K562 (cell line): Measurements from ENCODE around the gene LYPD3. TPM values are rescaled to one million over a fixed set of nuclear protein-coding genes. Genes with fewer than 3 reads are reported as not detected.

Experiments
- ATAC-seq: fragments of 200-7000 bp; cut with Tn5 transposase; 3 replicates; pipeline ENCODE4 v1.9.1; 2020; ENCODE audit warnings: moderate library complexity
- BruUV-seq: library from RNA; stranded (reverse); fragments of 400-500 nt; replicated peaks from 2 replicates; lab custom pipeline; 2021; lab: Mats Ljungman, UMichigan
- CTCF ChIA-PET: fragments of 300-600 bp; formaldehyde crosslinking; extraction: SDS; loops from one replicate; lab custom pipeline; 2021; ENCODE audit warnings: low intra/inter-chr PET ratio; lab: Yijun Ruan, JAX
- POLR2A ChIA-PET: fragments of 300-600, 350-650 bp; sonication (Branson Sonifier 250); formaldehyde crosslinking; extraction: SDS; loops from one replicate; lab custom pipeline; 2021; ENCODE audit warnings: antibody characterized with exemption, inconsistent platforms; lab: Yijun Ruan, JAX
- DNase-seq, 4 experiments: peaks; one replicate each; pipeline versions ENCODE4 v3.0.0 to v3.0.0-alpha.2; 2011 to 2018; ENCODE audit warnings: low spot score in 3 of 4, mixed read lengths in 3 of 4; ENCODE audit errors: extremely low read depth in 1 of 4
- FAIRE-seq: peaks from 2 replicates; lab custom pipeline; 2011; peaks lifted over from hg19 to GRCh38; lab: Jason Lieb, UNC
- H2AFZ ChIP-seq: 2 replicates; pipeline ENCODE4 v1.6.0; 2011; ENCODE audit warnings: low read depth, low read length, control low read depth, inconsistent platforms
- H3K27ac ChIP-seq: fragments of 200-600 bp; 3 replicates; pipeline ENCODE4 v1.8.0; 2011; ENCODE audit warnings: low read depth, mild to moderate bottlenecking, control low read depth, inconsistent platforms, low read length, moderate library complexity, mixed read lengths; ENCODE audit errors: extremely low read depth
- H3K27me3 ChIP-seq, 2 experiments: fragments of 300-600 bp in 1 of 2; 2 replicates in 1 of 2; 3 replicates in 1 of 2; pipeline versions ENCODE4 v1.6.0 to v1.8.0; 2011; ENCODE audit warnings: inconsistent platforms in 2 of 2, low read length in 2 of 2, mild to moderate bottlenecking in 1 of 2, mixed read lengths in 1 of 2, moderate library complexity in 1 of 2; ENCODE audit not compliant: control insufficient read depth in 2 of 2, insufficient read depth in 2 of 2
- H3K36me3 ChIP-seq: fragments of 300-600 bp; 3 replicates; pipeline ENCODE4 v1.8.0; 2011; ENCODE audit warnings: mild to moderate bottlenecking, low read length, inconsistent platforms; ENCODE audit not compliant: control insufficient read depth, insufficient read depth
- H3K4me1 ChIP-seq, 2 experiments: fragments of 200-600 bp in 1 of 2; replicated peaks in 1 of 2; 2 replicates in 1 of 2; 3 replicates in 1 of 2; pipeline versions ENCODE4 v1.5.1 to v1.8.0; 2011; ENCODE audit warnings: inconsistent platforms in 2 of 2, low read length in 2 of 2, mild to moderate bottlenecking in 1 of 2, mixed read lengths in 1 of 2, moderate library complexity in 1 of 2; ENCODE audit not compliant: control insufficient read depth in 2 of 2, insufficient read depth in 2 of 2
- H3K4me2 ChIP-seq: 2 replicates; pipeline ENCODE4 v1.6.1; 2011; ENCODE audit warnings: low read length, control low read depth, inconsistent platforms, mixed read lengths; ENCODE audit not compliant: insufficient read depth
- H3K4me3 ChIP-seq: fragments of 200-600 bp; sonication (generic), shearing (Covaris generic); 2 replicates; pipeline ENCODE4 v1.5.1; 2016; ENCODE audit warnings: control low read depth, inconsistent platforms
- H3K79me2 ChIP-seq: fragments of 200-600 bp; 3 replicates; pipeline ENCODE4 v1.8.0; 2011; ENCODE audit warnings: low read length, inconsistent platforms; ENCODE audit not compliant: control insufficient read depth, insufficient read depth
- H3K9ac ChIP-seq, 2 experiments: 2 replicates each; pipeline versions ENCODE4 v1.6.0 to v1.6.1; 2011; ENCODE audit warnings: low read depth in 2 of 2, low read length in 2 of 2, control low read depth in 1 of 2, inconsistent platforms in 1 of 2, mild to moderate bottlenecking in 1 of 2, mixed read lengths in 1 of 2; ENCODE audit not compliant: insufficient read depth in 1 of 2
- H3K9me1 ChIP-seq: one replicate; pipeline ENCODE4 v1.6.0; 2011; ENCODE audit warnings: inconsistent platforms, mild to moderate bottlenecking, low read length, moderate library complexity; ENCODE audit not compliant: control insufficient read depth, insufficient read depth
- H3K9me3 ChIP-seq: replicated peaks from 2 replicates; pipeline ENCODE4 v1.5.1; 2011; ENCODE audit warnings: low read depth, low read length, inconsistent platforms; ENCODE audit not compliant: control insufficient read depth, insufficient read depth
- H4K20me1 ChIP-seq: replicated peaks from 2 replicates; pipeline ENCODE4 v1.6.1; 2011; ENCODE audit warnings: low read length, inconsistent platforms, mixed read lengths; ENCODE audit not compliant: control insufficient read depth, insufficient read depth
- AFF4 ChIP-seq: sonication (generic); formaldehyde crosslinking; IDR thresholded peaks from 2 replicates; pipeline ENCODE4 v1.8.0; 2023; ENCODE audit warnings: mild to moderate bottlenecking, missing genetic modification reagents
- GATAD2A ChIP-seq: fragments of 450-650 bp; IDR thresholded peaks from 2 replicates; pipeline ENCODE4 v1.6.1; 2017
- HMG20B ChIP-seq: fragments of 250-450 bp; sonication (Bioruptor Pico); IDR thresholded peaks from 2 replicates; pipeline ENCODE4 v1.5.0; 2021; ENCODE audit warnings: mild to moderate bottlenecking
- MITF ChIP-seq: IDR thresholded peaks from 2 replicates; pipeline ENCODE4 v1.6.1; 2014; ENCODE audit warnings: antibody characterized with exemption
- TAF9B ChIP-seq: fragments of 450-650 bp; IDR thresholded peaks from 2 replicates; pipeline ENCODE4 v1.6.1; 2018; ENCODE audit warnings: mild to moderate bottlenecking; ENCODE audit not compliant: partially characterized antibody
- XRCC3 ChIP-seq: fragments of 450-650 bp; IDR thresholded peaks from 2 replicates; pipeline ENCODE4 v1.6.1; 2017; ENCODE audit warnings: mild to moderate bottlenecking, moderate library complexity
- ZNF140 ChIP-seq: fragments of 250-450 bp; sonication (Bioruptor Pico); IDR thresholded peaks from 2 replicates; pipeline ENCODE4 v1.8.0; 2021; ENCODE audit warnings: moderate library complexity, mild to moderate bottlenecking, inconsistent platforms
- ZNF583 ChIP-seq: fragments of 250-450 bp; sonication (Bioruptor Pico); IDR thresholded peaks from 2 replicates; pipeline ENCODE4 v1.4.0; 2020
- WGBS: fragments of 100-300 bp; shearing (Covaris generic); methylation state at CpG from one replicate; pipeline ENCODE4 v1.1.6; 2016; ENCODE audit warnings: low coverage, mixed read lengths; ENCODE audit not compliant: insufficient coverage; ENCODE audit errors: missing lambda C conversion rate; 5-methylcytosine and 5-hydroxymethylcytosine counted together
- in situ Hi-C: fragments of 300-500 bp; cut with MboI; formaldehyde crosslinking; loops from 4 replicates; pipeline ENCODE4 v1.15.0; 2018; ENCODE audit warnings: inconsistent platforms, mixed read lengths
- intact Hi-C: fragments of 100-400 bp; cut with micrococcal nuclease; formaldehyde crosslinking; loops from 2 replicates; pipeline ENCODE4 v1.14.2; 2022
- polyA plus RNA-seq, 8 experiments: library from polyadenylated mRNA; depleted of rRNA in 4 of 8; stranded (reverse) in 5 of 8; unstranded in 3 of 8; fragments of >200 nt; fragmentation: Nextera tagmentation in 2 of 8; fragmentation: Illumina TruSeq in 1 of 8; extraction: Ambion mirVana in 2 of 8; extraction: Trizol in 1 of 8; gene quantifications; 2 replicates each; pipeline versions ENCODE4 v1.2.1 to v1.2.3, GENCODE V29; 2011 to 2014; ENCODE audit warnings: inconsistent platforms in 1 of 8, missing spikeins in 1 of 8
- total RNA-seq, 7 experiments: library from RNA; depleted of rRNA in 6 of 7; stranded (reverse); fragments of >200 nt in 6 of 7; fragmentation: Illumina TruSeq in 2 of 7; extraction: Trizol in 2 of 7; gene quantifications; 2 replicates each; pipeline versions ENCODE4 v1.2.1 to v1.2.3, GENCODE V29; 2011 to 2021; ENCODE audit warnings: low replicate concordance in 1 of 7
- TF ChIP-seq, protein P1 (sequence below), 2 experiments: fragments of 200-800 bp in 1 of 2; sonication (Bioruptor generic) in 1 of 2; sonication (generic) in 1 of 2; formaldehyde crosslinking in 1 of 2; IDR thresholded peaks in 1 of 2; conservative IDR thresholded peaks in 1 of 2; 2 replicates each; pipeline versions ENCODE4 v1.5.0 to v1.6.1; 2016 to 2020; ENCODE audit warnings: missing compliant biosample characterization in 1 of 2, missing genetic modification characterization in 1 of 2, missing genetic modification reagents in 1 of 2
- TF ChIP-seq, protein P2 (sequence below): fragments of 450-650 bp; conservative IDR thresholded peaks from 2 replicates; pipeline ENCODE4 v1.6.1; 2016; ENCODE audit warnings: missing genetic modification characterization, low read depth, mild to moderate bottlenecking, missing compliant biosample characterization, moderate library complexity

LYPD3 gene
- total and polyA plus RNA-seq, 9 of the 15 experiments (the other 6 are each of a cell fraction or from before 2014, with no cell fraction given), result 0.04 to 0.33 (median 0.20) TPM; not detected in 1

- intact Hi-C loops, result loop anchor here (5.0 kb wide), 2 partner anchors 41 to 56 kb away; no protein-coding TSS in a partner anchor
- no TSS peak for BruUV-seq
- FAIRE-seq, result peak; percentile 91
- TF ChIP-seq HMG20B (CRISPR knock-in tag) (no peak), ZNF583 (CRISPR knock-in tag) (no peak), MITF (no peak), GATAD2A (no peak; the same call in 1 of the 2 replicates), TAF9B (no peak), XRCC3 (no peak), AFF4 (CRISPR knock-in tag) (peak; percentile 69; the same call in 1 of the 2 replicates), ZNF140 (no peak)
- TF ChIP-seq, protein P1, sequence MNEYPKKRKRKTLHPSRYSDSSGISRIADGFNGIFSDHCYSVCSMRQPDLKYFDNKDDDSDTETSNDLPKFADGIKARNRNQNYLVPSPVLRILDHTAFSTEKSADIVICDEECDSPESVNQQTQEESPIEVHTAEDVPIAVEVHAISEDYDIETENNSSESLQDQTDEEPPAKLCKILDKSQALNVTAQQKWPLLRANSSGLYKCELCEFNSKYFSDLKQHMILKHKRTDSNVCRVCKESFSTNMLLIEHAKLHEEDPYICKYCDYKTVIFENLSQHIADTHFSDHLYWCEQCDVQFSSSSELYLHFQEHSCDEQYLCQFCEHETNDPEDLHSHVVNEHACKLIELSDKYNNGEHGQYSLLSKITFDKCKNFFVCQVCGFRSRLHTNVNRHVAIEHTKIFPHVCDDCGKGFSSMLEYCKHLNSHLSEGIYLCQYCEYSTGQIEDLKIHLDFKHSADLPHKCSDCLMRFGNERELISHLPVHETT (CRISPR knock-in tag; conservative IDR thresholded peaks at IDR 0.05 in 1 of 2, IDR thresholded peaks at IDR 0.05 in 1 of 2), result no peak
- TF ChIP-seq, protein P2, sequence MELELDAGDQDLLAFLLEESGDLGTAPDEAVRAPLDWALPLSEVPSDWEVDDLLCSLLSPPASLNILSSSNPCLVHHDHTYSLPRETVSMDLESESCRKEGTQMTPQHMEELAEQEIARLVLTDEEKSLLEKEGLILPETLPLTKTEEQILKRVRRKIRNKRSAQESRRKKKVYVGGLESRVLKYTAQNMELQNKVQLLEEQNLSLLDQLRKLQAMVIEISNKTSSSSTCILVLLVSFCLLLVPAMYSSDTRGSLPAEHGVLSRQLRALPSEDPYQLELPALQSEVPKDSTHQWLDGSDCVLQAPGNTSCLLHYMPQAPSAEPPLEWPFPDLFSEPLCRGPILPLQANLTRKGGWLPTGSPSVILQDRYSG (tag), result no peak
Measured at GRCh38 chr19:43503501-43504425, 38.4 kb upstream of the LYPD3 start.

More at GRCh38 chr19:43503501-43504425, 38.4 kb upstream of the LYPD3 start:
- H3K9ac ChIP-seq, result peak overlapping the region; percentile 77 to 96
- H3K4me1 ChIP-seq, result peaks cover 21 to 33% of the 10 kb centered on the region in 2 experiments
- ChIA-PET CTCF (interaction anchor here (0.6 to 0.7 kb wide), 2 partner anchors 57 to 63 kb away, joined by 3 to 9 read pairs; no protein-coding TSS in a partner anchor), POLR2A (interaction anchor here (0.6 to 1.0 kb wide), 6 partner anchors 10 to 173 kb away, joined by 3 to 4 read pairs (median 3); partner anchors contain the start of genes IRGQ and ZNF576)
- H3K27me3 ChIP-seq, result no peaks in the 10 kb centered on the region
- H4K20me1 ChIP-seq, result no peaks in the 10 kb centered on the region
- peak overlapping the region; percentile 99 for H2AFZ ChIP-seq
- H3K27ac ChIP-seq, result peak overlapping the region; percentile 65
- ATAC-seq, result peak; percentile 97
- H3K4me2 ChIP-seq, result peak overlapping the region; percentile 87
- under 1% methylated on average over 32 of the region's 64 CpGs for WGBS
- no peaks in the 10 kb centered on the region for H3K9me3 ChIP-seq
- DNase-seq, result peak; percentile 97 to 99 (median 98)
- in situ Hi-C loops, result no loop called here
- H3K9me1 ChIP-seq, result no peaks in the 10 kb centered on the region
- peak overlapping the region; percentile 70 for H3K4me3 ChIP-seq
- H3K36me3 ChIP-seq, result 0 out of 3 replicates have a peak, but pooled peaks cover 2% of the 10 kb centered on the region
- no peaks in the 10 kb centered on the region for H3K79me2 ChIP-seq
